Stimulated activated CD8-positive, alpha-beta memory T cell treated with anti-CD3 and anti-CD28 coated beads, Interleukin-4, amount 100 ng/mL, for 4 hours (primary cell): Measurements from ENCODE around the gene NHSL2.

Experiments
- DNase-seq, 2 donors: peaks; one replicate each; pipeline ENCODE4 v3.0.0-alpha.2; 2020; ENCODE audit warnings: low read depth in 2 of 2, low spot score in 1 of 2

NHSL2 gene

GRCh38 chrX:72105436-72105835 is 194.8 kb downstream of the NHSL2 start:
- no peak for DNase-seq

GRCh38 chrX:72107320-72107719 is 196.7 kb downstream of the NHSL2 start:
- DNase-seq, result no peak

DNA sequence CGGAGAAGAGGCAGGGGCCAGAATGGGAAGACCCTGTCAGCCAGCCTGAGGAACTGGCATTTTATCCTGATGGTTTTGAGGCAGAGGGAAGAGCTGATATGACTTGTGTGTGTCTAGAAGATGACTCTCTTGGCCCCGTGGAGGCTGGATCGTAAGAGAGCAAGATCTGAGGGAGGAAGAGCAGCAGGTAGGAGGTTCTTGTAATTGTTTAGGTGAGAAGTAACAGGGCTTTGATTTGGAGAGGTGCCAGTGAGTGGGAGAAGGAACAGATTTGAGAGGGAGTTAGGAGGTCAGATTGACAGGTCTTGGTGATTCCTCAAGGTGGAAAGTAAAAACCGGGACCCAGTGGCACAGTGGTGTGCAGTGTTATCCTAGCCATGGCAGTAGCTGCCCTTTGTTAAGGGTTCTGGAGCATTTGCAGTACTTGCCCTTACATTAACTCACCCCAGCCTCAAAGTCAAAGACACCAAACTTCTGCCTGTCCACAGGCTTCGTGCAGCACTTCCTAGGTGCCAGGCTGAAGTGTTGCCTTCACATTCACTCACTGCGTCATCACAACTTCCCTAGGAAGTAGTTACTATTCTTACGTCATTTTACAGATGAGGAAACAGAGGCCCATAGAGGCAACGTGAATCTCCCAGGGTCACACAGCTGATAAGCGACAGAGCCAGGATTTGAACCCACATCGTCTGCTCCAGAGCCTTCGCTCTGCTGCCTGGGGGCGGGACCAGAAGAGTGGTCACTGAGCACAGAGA is 197.4 kb downstream of the NHSL2 start:
- DNase-seq, result no peak

DNA sequence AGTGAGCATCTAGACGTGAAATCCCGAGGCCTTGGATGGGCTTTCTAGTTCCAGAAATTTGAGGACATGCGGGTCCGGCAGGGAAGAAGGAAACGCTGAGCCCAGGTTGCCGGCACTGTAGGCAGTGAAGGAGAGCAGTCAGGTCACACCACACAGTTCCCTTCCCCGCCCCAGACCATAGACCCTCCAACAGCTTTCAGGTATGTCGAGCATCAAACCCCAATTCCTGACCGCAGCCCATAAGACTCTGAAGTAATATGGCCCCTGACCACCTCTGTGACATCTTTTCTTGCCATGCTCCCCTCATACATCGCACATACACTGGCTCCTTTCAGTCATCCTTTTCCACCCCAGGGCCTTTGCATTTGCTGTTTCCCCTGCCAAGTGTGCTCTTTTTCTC is 198.0 kb downstream of the NHSL2 start:
- no peak for DNase-seq

- DNase-seq, result no peak
These were observed 199.6 kb downstream of the NHSL2 start for GRCh38 chrX:72110051-72110875.

- no peak for DNase-seq
These were observed 200.4 kb downstream of the NHSL2 start for GRCh38 chrX:72110876-72111708.

- no peak for DNase-seq
These were observed 202.8 kb downstream of the NHSL2 start for GRCh38 chrX:72113461-72113860.

- no peak for DNase-seq
These were observed 203.7 kb downstream of the NHSL2 start for GRCh38 chrX:72114306-72114705.

DNA sequence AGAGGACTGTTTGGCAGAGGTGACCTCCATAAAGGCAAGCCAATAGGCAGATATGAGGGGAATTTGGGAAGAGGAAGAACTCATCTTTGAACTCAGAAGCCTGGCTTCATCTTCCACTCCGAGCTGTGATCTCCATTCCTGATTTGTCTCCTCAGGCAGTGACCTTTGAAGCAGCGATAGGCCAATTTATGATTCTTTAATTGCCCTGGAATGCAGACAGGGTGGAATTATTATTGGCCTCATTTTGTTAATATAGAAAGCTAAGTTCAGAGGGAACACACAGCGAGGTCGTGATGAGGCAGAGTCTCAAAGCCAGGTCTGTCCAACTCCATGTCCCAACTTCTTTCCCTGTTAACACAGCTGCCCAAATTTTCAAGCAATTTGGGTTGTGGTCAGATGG is 204.2 kb downstream of the NHSL2 start:
- DNase-seq, result no peak

- no peak for DNase-seq
These were observed 204.7 kb downstream of the NHSL2 start for GRCh38 chrX:72115380-72115779.

DNA sequence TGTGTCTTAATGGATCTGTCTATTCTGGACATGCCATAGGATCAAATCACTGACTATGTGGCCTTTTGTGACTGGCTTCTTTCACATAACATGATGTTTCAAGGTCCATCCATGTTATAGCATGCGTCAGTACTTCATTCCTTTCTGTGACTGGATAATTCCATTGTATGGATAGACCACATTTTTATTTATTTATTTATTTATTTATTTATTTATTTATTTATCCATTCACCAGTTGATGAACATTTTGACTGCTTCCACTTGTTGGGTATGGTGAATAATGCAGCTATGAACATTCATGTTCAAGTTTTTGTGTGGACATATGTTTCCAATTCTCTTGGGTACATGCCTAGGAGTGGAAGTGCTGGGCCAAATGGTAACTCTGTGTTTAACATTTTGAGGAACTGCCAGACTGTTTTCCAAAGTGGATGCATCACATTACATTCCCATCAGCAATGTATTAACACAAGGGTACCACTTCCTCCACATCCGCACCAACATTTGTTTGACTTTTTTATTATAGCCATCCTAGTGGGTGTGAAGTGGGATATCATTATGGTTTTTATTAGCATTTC is 207.1 kb downstream of the NHSL2 start:
- DNase-seq, result no peak

GRCh38 chrX:72120837-72121236 is 210.2 kb downstream of the NHSL2 start:
- DNase-seq, result no peak

DNA sequence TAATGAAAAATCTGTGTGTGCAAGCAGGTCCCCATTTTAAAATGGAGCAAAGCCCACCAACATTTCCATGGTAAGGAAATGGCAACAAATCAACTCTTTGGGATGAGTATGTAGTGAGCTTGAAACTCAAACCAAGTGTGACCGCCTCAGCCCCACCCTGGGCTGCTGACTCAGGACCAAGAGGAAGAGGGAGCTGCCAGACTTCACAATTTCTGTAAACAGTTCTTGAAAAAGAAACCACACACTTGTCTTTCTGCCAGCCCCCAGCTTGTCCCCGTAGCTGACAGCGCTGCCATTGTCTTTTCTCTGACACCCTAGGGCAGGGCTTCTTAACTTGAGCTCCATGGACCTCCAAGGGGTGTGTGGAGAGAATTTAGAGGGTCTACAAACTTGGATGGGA is 210.7 kb downstream of the NHSL2 start:
- no peak for DNase-seq

GRCh38 chrX:72122621-72123337 is 212.1 kb downstream of the NHSL2 start:
- no peak for DNase-seq

DNA sequence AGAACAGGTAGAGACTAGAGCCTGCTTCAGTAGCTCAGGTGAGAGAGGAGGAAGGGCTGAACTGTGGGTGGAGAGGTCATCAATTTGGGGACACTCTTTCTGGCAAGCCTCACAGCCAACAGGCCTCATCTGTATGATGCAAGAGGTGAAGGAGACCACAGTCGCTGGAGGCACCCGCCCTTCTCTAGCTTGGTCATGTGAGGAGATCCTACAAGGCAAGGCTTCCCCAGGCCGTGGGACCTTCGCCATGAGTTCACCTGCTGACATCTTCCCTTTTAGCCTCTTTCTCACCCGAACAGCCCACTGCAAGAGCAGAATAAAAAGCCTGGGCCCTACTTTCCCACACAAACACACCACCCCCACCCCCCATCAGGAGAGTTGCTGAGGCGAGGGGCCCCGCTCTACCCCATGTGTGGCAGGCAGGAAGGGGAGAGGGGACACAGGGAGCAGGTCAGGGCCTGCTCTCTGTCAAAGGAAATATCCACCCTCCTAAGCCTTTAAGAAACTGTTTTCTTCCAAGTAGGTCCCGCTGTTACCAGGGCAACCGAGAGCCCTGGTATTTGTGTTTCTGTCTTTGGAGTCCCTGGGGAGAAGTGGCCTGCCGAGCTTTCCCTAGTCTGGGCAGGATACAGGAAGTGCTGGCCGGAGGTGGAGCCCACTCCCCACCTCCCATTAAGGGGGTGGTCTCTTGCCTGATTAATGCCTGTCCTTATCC is 213.0 kb downstream of the NHSL2 start:
- DNase-seq, result no peak

DNA sequence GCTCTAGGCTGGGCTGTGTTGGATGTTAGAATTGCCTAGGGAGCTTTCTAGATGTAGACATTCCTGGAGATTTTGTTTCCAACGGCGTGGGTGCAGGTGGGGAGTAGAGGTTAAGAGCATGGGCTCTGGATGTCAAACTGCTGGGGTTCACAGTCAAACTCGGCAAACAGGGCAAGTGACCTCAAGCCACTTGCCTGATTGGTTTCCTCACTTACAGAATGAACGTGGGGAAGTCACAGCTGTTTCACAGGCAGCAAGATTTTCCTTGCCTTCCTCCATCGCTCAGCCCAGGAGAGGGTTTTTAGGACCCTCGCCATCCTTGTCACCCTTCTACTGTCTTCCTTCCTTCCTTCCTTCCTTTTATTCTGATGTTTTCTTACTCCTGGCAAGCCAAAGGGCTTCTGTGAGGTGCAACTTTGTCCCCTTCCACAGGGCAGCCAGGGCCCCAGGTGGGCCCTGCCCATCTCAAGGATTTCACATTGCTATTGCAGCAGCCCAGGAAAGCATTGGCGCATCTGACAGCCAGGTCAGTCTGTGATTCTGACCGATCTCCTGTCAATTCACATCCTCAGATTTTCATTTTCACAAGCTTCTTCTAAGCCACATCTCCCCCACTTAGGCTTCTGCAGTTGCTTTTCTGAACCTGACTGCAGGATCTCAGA is 214.0 kb downstream of the NHSL2 start:
- DNase-seq, result no peak

GRCh38 chrX:72125331-72126047 is 214.8 kb downstream of the NHSL2 start:
- no peak for DNase-seq

- DNase-seq, result no peak
These were observed 215.4 kb downstream of the NHSL2 start for GRCh38 chrX:72126048-72126415.
